Muscle of arm (tissue), 12 donors: ENCODE data around the gene ZSCAN21. TPM values are rescaled to one million over a fixed set of nuclear protein-coding genes. Genes with fewer than 3 reads are reported as not detected.

Experiments used
- DNase-seq: peaks from one replicate; pipeline ENCODE4 v3.0.0-alpha.2; 2013
- polyA plus RNA-seq, 12 donors: library from polyadenylated mRNA; unstranded; fragments of 120-200 nt; gene quantifications; one replicate each; pipeline ENCODE4 v1.2.1, GENCODE V29; 2013; ENCODE audit not compliant: insufficient read length in 12 of 12

ZSCAN21 gene
- polyA plus RNA-seq, 12 donors = 13.2 to 17.9 (median 15.2) TPM; not detected in 1

DNA sequence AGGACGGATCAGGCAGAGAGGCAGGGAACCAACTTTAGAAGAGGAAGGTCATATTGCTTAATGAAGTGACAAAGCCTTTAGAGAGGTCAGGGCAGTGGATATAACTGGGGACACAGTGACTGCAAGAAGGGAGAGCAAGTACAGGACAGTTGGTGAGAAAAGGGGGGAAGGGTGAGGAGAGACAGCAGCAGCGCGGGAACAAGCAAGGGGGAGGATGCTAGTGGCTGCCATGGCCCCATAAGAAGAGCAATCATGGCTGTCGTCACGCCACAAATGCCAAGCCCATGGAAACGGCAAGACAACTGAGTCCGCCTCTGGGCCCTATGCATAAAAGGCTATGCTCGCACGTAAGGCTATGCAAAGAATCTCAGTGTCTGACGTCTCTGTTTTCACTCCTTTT lies 22.9 kb downstream of the ZSCAN21 start:
- no peak for DNase-seq

DNA sequence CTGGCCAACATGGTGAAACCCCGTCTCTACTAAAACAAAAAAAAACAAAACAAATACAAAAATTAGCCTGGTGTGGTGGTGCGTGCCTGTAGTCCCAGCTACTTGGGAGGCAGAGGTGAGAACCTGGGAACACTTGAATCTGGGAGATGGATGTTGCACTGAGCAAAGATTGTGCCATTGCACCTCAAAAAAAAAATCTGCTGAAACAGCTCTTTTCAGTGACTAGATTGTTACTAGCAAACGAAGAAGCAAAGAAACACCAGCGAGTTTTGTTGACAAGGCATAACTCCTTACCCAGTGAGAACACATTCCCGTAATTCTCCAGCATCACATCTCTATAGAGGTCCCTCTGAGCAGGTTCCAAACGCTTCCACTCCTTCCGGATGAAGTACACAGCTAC lies 25.3 kb downstream of the ZSCAN21 start:
- no peak for DNase-seq

DNA sequence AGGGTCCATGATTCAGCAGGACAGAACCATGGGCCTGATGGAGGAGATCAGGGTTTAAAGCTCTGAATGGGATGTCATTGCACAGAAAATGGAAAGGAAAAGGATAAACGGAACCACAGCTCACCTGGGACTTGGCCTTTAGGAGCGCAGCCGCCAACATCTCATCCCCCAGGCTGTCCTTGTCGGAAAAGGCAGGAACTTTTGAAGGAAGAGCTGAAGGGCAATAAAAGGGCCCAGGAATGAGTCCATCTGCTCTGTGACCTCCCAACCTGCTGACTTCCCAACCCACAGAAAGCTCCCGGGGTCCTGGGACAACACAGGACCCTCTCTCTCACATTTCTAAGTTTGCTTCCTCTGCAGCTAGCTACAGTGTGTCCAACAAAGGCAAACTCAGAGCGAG lies 25.8 kb downstream of the ZSCAN21 start:
- no peak for DNase-seq

DNA sequence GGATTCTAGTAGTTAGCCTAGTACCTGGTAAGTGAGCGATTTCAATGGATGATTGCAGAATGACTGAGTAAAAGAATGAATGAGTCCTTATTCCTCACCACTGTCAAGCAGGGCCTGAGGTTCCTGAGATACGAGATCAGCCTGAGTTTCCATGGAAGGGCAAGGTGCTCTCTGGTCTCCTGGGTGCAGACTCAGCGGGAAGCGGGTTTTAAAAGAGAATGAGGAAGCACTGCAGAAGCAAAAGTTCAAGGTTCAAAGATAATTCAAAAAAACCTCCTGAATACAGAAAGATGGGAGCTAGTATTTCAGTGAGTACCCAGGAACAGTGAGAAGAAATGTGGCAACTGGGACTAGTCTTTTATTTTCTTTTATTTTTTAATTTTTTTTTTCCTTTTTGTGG lies 27.6 kb downstream of the ZSCAN21 start:
- no peak for DNase-seq

DNA sequence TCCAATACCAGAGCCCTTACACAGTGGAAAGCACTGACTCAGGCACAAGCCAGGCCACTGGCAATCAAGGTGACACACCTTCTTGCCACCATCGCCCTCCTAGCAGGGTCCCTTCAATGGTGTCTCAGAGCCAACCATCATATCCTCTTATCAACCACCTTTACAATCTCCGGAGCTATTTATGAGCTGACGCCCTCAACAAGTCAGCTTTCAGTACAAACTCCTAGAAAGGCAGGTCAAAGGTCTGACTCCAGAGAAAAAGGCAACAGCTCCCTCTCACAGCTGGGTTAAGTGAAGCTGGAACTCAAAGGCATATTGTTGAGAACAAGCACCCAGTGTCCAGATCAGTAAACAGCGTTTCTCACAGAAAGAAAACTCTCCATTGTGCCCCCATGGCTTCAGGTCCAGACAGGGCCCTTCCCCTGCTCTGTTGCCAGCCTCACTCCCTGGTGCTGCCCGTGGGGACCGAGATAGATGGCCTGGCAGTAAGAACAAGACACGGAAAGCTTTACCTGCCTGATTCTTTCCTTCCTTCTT lies 29.5 kb downstream of the ZSCAN21 start:
- no peak for DNase-seq

DNA sequence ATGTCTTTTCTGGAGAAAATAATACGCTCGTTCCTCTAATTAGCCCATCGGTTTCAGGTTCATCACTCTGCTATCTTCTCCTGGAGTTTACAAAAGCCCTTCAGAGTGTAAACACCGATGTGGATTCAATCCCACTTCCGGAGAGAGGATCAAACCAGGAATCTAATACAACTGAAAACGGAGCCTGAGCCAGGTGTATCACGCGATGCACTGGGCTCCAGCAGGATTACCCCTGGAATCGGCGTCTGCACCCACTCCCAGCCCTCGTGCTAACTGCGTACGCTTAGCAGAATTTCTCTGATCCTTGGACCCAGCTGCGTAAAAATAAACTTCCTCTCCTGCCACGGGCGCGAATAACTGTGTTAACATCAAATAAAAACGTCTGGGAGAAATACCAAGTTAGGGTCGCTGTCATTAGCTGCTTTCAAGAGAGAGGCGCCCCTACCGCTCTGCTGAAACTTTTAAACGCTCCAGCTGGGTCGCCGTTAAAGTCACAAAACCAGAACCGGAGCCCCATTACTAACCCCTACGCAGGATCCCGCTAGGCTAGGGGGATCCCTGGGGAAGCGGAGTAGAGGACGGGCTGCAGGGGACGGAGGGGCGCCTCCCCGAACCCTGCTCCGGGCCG lies 31.4 kb downstream of the ZSCAN21 start:
- DNase-seq = no peak

DNA sequence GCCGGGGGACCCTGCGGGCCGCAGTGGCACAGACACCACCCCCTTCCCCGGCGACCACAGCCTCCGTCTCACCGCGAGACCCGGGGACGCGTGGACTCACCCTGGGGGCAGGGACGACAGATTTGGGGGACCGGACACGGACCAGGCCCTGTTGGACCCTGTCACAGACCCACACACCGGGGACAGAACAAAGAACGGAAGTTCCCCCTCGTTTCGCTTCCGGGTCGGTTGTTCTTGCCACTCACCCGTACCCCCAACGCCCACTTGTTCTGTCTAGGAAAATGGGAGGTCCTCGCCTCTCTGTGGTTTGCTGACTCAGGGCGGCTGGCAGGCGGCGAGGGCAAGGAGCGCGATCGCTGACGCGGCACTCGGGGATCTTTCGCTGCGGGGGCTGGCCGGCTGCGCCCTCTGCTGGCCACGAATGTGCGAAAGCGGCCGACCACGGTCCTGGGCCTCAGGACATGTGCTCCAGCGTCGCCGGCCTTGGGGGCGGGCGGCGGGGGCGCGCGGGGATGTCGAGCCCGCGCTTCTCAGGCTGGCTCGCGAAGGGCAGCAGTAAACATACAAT lies 32.0 kb downstream of the ZSCAN21 start, which contains the start of gene ZNF3:
Gene ZNF3, minus strand, starts transcription at position 189 of the 568 bp plus-strand sequence. CDS start 4,366 bp downstream, outside the sequence.
- DNase-seq = peak; percentile 99

DNA sequence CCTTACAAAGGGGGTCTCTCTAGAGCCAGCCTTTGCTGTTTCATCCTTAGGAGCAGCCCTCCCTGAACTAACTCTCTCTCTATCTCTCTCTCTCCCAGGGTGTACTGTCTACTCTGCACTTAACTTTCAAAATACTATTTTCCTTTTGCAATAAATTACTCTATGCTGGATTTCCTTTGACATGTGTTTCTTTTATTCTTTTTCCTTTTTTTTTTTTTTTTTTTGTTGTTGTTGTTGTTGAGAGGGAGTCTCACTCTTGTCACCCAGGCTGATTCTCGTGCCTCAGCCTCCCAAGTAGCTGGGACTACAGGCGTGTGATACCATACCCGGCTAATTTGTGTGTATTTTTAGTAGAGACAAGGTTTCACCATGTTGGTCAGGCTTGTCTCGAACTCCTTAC lies 33.4 kb downstream of the ZSCAN21 start:
- no peak for DNase-seq

DNA sequence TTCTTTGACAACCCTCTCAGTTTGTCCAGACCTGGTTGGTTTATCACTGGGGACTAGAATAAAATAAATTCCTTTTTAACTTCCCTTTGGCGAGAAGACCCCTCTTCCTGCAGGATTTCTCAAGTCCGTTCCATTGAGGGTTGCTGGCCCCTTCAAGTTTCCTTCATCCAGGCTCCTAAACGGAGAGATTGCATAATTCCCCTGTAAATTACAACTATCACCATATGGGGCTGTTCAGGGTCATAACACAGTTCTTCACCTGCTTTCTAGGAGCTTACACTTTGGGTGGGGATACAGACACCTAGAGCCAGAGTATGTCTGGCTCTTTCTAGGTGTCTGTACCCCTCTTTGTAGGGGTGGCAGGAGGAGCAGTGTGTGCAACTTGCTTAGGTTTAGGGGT lies 35.9 kb downstream of the ZSCAN21 start:
- no peak for DNase-seq

DNA sequence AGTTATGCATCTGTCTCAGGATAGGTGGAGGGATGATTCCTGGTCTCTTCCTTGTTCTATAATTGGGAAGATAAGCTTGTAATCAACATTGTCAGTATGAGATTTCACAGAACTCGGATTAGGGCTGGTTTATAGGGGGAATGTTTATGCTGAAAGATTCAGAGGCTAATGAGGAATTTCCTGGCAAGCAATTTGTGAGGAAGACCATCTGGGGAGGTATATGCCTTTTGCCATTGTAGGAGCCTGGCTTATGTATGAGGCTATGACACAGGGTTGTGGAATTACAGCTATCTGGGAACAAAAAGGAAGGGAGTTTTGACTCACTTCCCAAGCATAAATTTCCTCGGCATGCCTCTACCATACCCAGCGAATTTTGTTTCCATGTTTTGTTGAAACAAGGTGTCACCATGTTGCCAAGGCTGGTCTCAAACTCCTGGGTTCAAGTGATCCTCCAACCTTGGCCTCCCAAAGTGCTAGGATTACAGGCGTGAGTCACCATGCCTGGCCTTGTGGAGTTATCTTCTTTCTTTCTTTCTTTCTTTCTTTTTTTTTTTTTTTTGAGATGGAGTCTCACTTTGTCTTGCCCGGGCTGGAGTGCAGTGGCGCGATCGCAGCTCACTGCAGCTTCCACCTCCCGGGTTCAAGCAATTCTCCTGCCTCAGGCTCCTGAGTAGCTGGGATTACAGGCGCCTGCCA lies 37.6 kb downstream of the ZSCAN21 start:
- DNase-seq = no peak

DNA sequence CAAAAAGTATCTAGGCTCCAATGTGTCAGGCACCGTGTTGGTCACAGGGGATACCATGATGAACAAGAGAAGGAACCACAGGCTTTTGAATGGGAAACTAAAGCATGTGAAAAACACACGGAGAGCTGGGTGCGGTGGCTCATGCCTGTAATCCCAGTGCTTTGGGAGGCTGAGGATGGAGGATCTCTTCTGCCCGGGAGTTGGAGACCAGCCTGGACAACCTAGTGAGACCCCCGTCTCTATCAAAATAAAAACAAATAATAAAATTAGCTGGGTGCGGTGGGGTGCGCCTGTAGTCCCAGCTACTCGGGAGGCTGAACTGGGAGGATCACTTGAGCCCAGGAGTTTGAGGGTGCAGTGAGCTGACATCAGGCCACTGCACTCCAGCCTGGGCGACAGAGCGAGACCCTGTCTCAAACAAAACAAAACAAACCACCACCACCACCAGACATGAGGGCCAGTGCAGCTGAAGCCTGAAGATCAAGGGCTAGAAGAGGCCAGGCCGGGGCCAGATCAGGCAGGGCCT lies 38.6 kb downstream of the ZSCAN21 start:
- no peak for DNase-seq

DNA sequence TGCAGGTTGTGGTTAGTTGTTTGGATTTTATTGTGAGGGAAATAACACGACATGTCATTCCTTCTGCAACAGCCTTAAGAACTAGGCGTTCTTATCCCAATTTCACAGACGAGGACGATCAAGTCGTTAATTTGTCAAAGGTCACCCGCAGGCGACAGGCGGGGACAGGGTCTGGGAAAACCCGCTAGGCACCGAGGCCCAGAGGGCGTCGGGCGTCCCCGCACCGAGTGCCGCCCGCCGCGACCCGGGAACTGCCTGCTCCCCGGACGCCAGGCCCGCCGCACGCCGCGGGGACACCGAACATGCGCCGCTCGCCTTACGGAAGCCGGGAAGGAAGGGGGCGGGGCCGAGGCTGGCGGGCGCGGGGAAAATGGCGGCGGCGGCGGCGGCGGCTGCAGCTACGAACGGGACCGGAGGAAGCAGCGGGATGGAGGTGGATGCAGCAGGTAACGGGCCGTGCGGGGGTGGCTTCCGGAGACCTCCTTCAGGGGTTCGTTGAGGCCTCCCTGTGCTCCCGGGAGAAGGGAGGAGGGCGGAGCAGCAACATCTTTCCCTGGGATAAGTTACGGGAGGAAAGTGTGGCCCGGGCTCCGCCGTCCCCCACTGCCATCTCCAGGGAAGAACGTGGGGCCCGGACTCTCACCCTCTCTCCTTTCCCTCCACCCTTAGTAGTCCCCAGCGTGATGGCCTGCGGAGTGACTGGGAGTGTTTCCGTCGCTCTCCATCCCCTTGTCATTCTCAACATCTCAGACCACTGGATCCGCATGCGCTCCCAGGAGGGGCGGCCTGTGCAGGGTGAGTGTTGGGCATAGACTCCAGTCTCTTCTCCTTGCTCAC lies 39.3 kb downstream of the ZSCAN21 start, which contains the start of gene COPS6:
Gene COPS6, plus strand, starts transcription at position 349 of the 837 bp plus-strand sequence. Its CDS starts 22 bp downstream, at position 371.
- DNase-seq = peak; percentile 83

DNA sequence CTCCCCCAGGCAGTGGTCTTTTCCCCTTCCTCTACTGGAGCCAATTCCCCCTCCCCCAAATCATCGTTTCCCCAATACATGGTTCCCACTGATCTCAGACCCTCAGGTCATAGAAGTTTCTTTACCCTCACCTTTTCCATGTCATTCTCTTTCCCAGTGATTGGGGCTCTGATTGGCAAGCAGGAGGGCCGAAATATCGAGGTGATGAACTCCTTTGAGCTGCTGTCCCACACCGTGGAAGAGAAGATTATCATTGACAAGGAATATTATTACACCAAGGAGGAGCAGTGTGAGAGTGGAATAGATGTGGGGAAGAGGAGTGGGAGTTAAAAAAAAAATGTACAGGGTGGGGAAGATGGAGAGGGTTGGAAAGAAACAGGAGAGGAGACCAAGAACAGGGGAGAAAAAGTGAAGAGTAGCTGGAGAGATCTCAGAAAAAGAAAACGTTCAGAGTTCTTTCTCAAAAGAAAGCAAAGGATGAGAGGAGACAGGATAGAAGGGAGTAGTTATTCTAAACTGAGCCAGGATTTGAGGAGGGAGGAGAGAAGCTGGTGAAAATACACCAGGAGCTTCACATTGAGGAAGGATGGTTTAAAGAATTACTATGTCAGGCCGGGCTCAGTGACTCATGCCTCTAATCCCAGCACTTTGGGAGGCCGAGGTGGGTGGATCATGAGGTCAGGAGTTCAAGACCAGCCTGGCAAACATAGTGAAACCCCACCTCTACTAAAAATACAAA lies 40.1 kb downstream of the ZSCAN21 start:
- no peak for DNase-seq

DNA sequence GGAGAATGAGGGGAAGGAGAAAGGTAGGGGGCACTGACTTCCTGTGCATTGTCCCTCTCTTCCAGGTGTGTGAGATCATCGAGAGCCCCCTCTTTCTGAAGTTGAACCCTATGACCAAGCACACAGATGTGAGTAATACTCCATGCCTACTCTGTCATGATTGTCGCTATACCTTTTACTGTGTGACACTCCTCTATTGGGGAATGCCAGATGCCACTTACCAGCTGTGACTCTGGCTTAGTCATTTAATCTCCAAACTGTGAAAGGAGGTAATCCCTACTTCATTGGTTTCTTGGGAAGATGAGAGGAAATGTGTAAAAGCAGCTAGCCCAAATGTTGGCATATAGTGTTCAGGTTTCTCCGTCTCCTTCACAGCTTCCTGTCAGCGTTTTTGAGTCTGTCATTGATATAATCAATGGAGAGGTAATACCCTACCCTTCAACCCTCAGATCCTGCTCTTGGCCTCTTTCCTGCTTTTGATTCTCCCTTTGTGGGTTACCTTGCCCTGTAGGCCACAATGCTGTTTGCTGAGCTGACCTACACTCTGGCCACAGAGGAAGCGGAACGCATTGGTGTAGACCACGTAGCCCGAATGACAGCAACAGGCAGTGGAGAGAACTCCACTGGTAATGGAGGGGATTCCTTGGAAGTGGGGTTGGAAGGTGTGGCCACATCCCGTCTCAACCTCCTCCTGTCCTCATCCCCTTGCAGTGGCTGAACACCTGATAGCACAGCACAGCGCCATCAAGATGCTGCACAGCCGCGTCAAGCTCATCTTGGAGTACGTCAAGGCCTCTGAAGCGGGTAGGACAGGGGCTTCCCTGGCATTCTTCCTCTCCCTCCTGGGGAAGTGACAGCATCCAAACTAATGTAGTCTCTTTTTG lies 41.2 kb downstream of the ZSCAN21 start:
- DNase-seq = no peak

DNA sequence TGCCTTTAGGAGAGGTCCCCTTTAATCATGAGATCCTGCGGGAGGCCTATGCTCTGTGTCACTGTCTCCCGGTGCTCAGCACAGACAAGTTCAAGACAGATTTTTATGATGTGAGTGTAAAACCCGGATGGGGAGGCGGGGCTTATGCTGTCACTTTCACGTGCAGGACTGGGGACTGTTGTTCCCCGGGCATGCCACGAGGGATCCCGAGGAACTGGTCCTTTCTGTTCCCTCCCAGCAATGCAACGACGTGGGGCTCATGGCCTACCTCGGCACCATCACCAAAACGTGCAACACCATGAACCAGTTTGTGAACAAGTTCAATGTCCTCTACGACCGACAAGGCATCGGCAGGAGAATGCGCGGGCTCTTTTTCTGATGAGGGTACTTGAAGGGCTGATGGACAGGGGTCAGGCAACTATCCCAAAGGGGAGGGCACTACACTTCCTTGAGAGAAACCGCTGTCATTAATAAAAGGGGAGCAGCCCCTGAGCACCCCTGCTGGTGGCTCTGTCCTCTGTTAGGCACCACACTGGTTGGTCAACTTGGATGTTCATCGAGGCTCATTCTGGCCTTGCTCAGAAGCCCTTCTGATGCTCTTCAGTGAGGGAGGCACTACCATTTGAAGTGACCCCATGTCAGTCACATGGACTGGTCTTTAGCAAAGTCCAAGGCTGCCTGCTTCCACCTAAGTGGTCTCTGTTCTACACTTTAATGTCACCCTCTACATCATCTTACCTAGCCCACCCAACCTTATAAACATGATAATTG lies 42.0 kb downstream of the ZSCAN21 start:
- DNase-seq = no peak

DNA sequence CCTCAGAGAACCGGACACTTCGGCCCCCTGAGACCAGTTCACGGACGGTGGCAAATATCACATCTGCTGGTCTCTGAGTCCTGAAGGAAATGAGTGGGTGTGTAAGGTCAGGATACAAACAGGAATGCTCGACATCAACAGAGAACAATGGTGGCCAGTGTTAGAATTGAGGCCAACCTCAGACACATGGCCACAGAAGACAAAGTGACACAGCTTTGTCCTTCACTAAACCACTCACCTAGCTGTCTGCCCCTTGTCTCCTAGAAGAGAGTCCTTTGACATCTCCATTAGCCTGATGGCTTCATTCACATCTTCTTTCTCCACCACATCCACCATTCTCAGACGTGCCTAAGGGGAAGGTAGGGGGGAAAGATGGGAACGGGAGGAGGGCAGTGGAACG lies 43.5 kb downstream of the ZSCAN21 start:
- DNase-seq = no peak

DNA sequence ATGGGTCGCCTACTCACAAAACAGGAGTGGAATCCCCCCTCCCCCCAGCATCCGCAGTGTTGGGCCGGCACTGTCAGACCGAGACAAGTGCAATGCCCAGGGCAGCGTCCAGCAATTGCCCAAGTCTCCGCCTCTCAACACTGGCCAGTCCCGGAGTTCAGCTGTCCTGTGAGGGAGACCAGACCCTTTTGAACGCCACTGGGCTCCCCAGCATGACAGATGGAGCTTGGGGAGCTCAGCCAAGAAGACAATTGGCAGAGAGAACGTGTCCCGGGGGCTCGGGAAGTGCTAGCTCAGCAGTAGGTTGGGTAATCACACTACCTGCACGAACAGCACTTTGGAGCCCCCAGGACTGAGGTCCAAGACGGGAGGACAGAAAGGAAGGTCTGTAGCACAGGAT lies 43.9 kb downstream of the ZSCAN21 start:
- DNase-seq = no peak

DNA sequence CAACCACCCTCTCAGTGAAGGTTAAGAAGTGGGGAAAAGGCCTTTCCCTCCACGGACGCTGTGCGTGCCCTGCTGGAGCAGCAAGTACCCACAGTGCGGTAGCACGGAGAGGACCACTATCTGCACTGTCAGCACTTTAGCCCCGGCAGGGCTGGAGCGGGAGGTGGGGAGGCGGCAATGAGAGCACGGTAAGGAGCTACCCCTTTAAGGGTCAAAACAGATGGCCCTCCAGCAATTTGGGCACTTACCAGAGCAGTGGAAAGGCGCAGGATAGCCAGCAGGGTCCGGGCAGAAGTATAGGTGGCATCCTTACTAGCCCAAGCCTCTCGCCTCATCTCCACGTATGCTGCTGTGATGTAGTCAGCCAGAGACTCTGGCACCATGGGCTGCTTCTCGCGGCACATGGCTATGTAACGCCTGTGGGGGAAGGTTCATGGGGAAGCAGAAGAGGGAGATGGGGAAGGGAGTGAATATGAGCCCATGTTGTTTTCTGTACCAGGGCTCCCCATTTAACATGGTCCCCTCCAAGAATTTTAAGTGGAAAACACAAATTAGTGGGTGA lies 44.4 kb downstream of the ZSCAN21 start:
- no peak for DNase-seq

DNA sequence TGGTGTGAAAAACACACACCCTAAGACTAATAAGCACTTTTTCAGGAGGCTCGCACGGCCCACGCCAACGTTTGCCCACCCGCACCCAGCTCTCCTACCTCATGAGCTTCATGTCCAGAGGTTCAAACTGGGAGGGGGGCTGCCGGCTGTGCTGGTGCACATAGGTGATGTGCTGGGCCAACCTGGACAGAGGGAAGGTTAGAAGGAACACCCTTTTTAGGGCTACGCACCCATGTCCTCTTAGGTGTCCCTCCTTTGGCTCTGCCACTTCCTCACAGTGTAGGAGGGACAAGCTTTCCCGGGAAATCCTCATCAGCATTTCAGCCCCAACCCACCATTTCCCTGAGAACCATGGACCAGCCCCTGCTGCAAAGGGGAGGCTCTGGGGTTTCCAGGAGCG lies 45.7 kb downstream of the ZSCAN21 start:
- no peak for DNase-seq
